Measurements from ENCODE around the gene MTUS2.

MTUS2 gene

GRCh38 chr13:29537736-29538651 lies 717.9 kb downstream of the MTUS2 start:
- in situ Hi-C loops (cut with HindIII; ENCODE audit: low sequenced_read_pairs), result no loop called here

- in situ Hi-C loops (cut with HindIII; ENCODE audit: low sequenced_read_pairs), result no loop called here
These were observed 718.5 kb downstream of the MTUS2 start for GRCh38 chr13:29538652-29539040.

DNA sequence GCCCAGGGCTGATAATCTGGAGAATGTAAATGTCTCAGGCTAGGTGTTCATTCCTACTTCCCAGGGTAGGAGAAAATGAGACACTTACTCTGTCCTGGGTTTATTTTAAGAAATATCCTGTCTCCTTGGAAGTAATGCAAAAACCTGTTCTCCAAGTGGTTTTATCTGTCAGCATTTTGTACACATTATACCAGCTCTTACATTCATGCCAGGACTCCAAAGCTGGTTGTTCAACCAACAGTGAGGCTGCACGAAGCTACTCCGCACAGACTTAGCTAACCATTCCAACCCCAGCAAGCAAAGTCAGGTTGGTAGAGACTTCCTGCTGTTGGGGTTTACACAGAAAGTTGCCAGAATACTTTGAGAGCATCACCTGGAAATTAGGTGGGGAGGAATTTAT lies 719.7 kb downstream of the MTUS2 start:
- in situ Hi-C loops (cut with HindIII; ENCODE audit: low sequenced_read_pairs), result no loop called here

DNA sequence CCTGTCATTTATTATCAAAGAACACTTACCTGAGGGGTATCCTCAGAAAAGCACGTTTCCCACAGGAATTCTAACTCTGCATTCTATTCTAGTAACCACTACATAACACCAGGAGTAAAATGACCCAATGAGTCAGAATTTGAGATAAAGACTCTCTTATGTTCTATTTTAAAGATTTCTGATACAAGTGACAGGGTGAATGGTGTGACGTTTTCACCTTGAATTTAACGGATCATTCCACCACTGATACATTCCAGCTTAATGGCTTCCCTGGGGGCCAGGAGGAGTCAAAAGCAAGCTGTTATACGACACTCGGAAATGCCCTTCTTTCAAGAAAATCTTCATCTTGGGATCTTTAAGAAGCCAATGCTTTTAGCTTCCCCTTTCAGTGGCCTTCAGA lies 720.2 kb downstream of the MTUS2 start:
- in situ Hi-C loops (cut with HindIII; ENCODE audit: low sequenced_read_pairs), result no loop called here

DNA sequence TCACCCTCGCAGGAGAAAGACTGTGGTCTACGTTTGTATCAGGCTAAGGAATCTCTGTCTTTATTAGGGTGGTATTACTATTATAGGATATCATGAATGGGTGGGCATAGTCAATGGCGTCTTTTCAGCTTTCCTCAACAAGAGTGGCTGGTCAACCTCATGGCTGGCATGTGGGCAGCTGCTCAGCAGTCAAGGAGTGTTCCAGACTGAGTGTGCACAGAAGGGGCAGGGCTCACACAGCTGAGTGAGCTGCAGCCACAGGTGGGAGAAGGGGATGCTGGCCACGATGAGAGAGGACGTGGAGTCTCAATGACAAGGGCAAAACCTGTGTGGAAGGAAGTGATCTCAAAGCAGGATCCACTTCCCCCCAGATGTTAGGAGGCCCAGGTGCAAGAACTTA lies 720.7 kb downstream of the MTUS2 start:
- in situ Hi-C loops (cut with HindIII; ENCODE audit: low sequenced_read_pairs), result no loop called here

- in situ Hi-C loops (cut with HindIII; ENCODE audit: low sequenced_read_pairs), result no loop called here
These were observed 721.3 kb downstream of the MTUS2 start for GRCh38 chr13:29541400-29541799.

- in situ Hi-C loops (cut with HindIII; ENCODE audit: low sequenced_read_pairs), result no loop called here
These were observed 722.2 kb downstream of the MTUS2 start for GRCh38 chr13:29542381-29542780.

DNA sequence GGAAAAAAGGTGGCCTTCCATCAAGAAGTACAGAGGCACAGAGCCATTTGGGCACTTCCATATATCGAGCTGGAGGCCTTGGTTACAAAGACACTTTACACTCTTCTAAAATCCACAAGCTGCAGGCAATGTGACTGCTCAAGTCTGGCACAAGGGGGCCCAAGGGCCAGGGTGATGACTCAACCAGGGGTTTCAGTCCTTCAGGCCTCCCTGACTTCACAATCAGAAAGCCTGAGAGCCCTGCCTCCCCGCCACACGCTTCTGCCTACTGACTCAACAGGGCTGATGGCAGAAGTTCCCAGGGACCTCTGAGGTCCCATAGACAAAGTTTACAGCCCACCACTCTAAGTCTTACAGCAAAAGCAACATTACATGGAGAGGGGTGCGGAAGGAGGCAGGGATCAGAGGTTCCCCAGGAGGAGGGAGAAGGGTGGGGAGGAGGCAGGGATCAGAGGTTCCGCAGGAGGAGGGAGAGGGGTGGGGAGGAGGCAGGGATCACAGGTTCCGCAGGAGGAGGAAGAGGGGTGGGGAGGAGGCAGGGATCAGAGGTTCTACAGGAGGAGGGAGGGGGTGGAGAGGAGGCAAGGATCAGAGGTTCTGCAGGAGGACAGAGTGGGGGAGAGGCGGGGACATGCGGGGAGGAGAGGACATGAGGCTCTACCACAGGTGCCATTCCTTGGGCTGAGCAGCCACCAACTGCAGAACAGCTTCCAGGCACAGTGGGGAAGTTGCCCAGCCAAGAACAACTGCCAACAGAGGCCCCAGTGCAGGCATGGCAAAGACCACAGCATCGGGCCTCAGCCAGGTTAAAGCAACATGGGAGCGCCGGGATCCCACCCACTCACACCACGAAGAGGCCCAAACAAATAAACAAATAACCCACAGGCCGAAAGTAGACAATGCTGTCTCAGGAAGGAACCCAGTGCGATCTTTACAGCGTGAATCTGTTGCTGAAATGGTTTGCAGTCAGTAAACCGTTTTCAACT lies 723.4 kb downstream of the MTUS2 start:
- in situ Hi-C loops (cut with HindIII; ENCODE audit: low sequenced_read_pairs), result no loop called here

GRCh38 chr13:29545988-29546387 lies 725.8 kb downstream of the MTUS2 start:
- in situ Hi-C loops (cut with HindIII; ENCODE audit: low sequenced_read_pairs), result no loop called here

DNA sequence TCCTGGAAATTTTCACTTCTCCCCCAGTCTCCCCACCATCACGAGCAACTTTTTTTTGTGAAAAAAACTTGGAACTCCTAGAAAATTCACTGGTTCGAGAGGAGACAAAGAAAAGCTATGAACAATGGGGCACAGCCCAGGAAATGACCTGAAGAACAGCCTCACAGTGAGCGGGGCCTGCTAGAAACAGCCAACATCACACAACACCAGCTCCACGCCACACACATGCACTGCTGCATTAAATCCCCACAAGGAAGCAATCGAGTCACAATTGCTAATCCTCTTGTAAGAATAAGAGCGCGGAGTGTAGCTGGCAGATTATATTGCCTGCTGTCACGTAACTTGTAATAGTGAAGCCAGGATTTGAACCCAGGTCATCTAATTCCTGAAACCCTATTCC lies 726.5 kb downstream of the MTUS2 start:
- in situ Hi-C loops (cut with HindIII; ENCODE audit: low sequenced_read_pairs), result no loop called here

GRCh38 chr13:29547153-29547552 lies 727.0 kb downstream of the MTUS2 start:
- in situ Hi-C loops (cut with HindIII; ENCODE audit: low sequenced_read_pairs), result no loop called here

DNA sequence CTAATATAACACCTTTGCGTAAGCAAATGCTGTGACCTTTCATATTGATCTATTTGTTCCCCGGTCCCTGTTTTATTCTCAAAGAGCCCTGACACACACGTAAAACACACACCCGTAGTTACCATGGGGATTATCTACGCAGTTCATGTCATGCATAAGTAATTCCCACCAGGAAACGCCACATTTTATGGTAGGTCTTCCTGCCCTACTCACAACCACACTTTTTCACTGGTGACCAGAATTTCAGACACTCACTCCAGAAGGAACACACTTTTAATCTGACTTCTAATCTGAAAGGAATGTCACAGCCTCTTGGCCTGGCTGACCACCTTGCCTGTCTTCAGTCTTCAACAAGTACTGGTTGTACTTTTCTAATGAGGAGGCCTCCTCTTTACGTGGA lies 728.6 kb downstream of the MTUS2 start:
- in situ Hi-C loops (cut with HindIII; ENCODE audit: low sequenced_read_pairs), result no loop called here

GRCh38 chr13:29550430-29550988 lies 730.4 kb downstream of the MTUS2 start:
- in situ Hi-C loops (cut with HindIII; ENCODE audit: low sequenced_read_pairs), result no loop called here

DNA sequence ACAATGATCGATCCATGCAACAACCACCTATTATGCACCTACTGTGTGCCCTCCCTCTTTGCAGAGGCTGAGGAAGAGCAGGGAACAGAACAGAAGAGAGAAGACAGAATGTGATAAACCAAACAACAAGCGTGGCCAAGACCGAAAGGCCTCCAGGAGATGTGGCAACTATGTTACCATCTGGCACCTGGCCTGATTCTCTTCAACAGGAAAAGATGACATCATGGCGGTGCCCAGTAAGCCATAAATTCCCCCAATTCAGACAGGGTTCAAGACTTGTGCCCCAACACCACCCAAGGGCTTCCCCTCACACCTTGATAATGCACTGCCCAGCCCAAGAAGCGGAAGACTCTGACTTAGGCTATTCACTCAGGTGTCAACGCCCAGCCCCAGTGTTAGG lies 731.1 kb downstream of the MTUS2 start:
- in situ Hi-C loops (cut with HindIII; ENCODE audit: low sequenced_read_pairs), result no loop called here

Data from DLD1 (cell line).